Esophagus squamous epithelium (tissue), 4 donors: Measurements from ENCODE around the gene RBM10.

Source experiments
- POLR2A ChIP-seq, 4 donors: fragments of 450-650 bp; IDR thresholded peaks; one replicate each; pipeline ENCODE4 v1.6.1; 2017; ENCODE audit warnings: antibody characterized with exemption in 4 of 4, mild to moderate bottlenecking in 4 of 4, moderate library complexity in 3 of 4
- TF ChIP-seq, protein P1 (sequence below), 6 experiments: fragments of 450-650 bp in 4 of 6; fragments of 200-600 bp in 2 of 6; sonication (generic) in 2 of 6; IDR thresholded peaks; one replicate each; pipeline ENCODE4 v1.5.1; 2016 to 2019; ENCODE audit warnings: antibody characterized with exemption in 6 of 6, mild to moderate bottlenecking in 4 of 6, moderate library complexity in 4 of 6

DNA sequence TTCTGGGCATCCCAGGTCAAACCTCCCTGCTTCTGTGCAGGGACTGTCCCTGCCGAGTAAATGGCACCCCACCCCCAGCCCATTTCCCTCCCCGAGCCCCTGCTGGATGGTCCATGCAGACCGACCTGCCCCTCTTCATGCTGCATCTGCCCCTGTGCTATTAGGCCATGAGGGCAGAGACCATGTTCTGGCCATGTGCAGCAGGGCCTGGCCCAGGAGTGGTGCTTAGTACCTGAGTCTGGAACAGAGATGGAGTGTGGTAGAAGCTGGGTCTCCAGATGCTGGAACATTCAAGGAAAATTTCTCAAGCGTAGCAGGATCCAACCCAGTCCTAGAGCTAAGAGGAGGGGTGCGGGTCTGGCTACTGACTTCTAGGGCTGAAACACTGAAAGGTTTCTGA, 33.3 kb downstream of the RBM10 start:
- TF ChIP-seq, protein P1, sequence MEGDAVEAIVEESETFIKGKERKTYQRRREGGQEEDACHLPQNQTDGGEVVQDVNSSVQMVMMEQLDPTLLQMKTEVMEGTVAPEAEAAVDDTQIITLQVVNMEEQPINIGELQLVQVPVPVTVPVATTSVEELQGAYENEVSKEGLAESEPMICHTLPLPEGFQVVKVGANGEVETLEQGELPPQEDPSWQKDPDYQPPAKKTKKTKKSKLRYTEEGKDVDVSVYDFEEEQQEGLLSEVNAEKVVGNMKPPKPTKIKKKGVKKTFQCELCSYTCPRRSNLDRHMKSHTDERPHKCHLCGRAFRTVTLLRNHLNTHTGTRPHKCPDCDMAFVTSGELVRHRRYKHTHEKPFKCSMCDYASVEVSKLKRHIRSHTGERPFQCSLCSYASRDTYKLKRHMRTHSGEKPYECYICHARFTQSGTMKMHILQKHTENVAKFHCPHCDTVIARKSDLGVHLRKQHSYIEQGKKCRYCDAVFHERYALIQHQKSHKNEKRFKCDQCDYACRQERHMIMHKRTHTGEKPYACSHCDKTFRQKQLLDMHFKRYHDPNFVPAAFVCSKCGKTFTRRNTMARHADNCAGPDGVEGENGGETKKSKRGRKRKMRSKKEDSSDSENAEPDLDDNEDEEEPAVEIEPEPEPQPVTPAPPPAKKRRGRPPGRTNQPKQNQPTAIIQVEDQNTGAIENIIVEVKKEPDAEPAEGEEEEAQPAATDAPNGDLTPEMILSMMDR (IDR thresholded peaks at IDR 0.05): no peak
- TF ChIP-seq POLR2A (IDR thresholded peaks at IDR 0.05): no peak
